Hindlimb muscle (tissue), 1 donor: ENCODE results near the gene AGPAT2. TPM values are rescaled to one million over a fixed set of nuclear protein-coding genes. Genes with fewer than 3 reads are reported as not detected.

Source experiments
- DNase-seq: peaks from one replicate; pipeline ENCODE4 v3.0.0-alpha.2; 2013
- polyA plus RNA-seq: library from polyadenylated mRNA; unstranded; fragments of 120-200 nt; gene quantifications from one replicate; pipeline ENCODE4 v1.2.1, GENCODE V29; 2013; ENCODE audit not compliant: insufficient read length

The AGPAT2 gene
- polyA plus RNA-seq, 1 donor: 19.1 TPM

DNA sequence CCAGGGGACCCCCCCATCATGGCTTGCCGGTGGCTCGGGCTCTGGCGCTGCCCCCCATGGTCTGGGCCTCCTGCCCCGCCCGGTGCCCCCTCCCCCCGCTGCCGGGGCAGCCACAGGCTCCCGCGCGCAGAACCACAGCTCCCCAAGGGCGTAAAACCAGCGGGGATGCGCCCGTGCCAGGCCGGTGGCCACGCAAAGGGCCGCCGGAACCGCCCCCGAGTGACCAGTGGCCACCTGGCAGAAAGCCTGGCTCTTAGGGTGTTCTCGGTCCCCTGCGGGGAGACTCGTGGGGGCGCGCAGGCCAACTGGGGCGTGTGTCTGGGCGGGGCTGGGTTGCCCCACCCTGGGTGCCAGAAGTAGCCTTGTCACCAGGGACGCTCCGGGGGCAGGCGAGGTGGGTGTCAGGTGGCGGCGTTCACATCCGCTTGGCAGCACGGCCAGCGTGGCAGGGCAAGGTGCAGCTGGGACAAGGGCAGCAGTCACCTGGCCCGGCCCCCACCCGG is 515 bp upstream of the AGPAT2 start:
- no peak for DNase-seq

GRCh38 chr9:136686534-136686793 is 793 bp downstream of the AGPAT2 start:
- DNase-seq: no peak

DNA sequence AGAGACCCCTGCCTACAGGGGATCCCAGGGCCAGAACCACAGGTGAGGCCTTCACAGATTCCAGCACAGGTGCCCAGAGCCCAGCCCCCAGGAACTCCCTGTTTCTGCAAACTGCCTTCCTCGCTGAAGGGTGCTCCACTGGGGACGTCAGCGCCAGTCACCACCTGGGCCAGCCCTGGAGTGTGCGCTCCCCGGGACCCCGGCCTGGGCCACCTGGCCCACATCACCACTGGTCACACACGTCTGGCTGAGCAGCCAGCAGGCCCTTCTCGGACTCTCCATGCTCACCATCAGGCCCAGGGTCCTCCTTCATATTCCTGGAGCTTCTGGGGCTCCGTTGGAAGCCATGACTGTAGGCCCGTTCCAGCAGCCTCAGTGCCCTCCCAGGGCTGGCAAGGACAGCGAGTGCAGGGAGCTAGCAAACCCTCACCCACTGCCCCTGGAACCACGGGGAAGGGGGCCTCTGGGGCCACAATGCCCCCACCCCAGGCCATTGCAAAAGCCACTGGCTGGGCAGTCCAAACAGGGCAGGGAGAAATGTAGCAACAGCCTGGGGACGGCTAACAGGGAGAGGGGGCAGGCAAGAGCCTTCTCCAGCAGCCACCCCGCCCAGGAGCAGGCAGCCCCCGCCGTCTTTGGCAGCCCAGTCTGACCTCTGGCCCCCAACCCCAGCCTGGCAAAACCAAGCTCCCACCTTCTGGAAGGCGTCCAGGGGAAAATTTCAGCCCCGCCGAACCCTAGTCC is 1.3 kb downstream of the AGPAT2 start:
- DNase-seq: no peak

- no peak for DNase-seq
Observed at GRCh38 chr9:136685216-136685615, 2.0 kb downstream of the AGPAT2 start.

- DNase-seq: no peak
Observed at GRCh38 chr9:136684799-136685198, 2.5 kb downstream of the AGPAT2 start.

- no peak for DNase-seq
Observed at GRCh38 chr9:136684339-136684738, 2.9 kb downstream of the AGPAT2 start.

DNA sequence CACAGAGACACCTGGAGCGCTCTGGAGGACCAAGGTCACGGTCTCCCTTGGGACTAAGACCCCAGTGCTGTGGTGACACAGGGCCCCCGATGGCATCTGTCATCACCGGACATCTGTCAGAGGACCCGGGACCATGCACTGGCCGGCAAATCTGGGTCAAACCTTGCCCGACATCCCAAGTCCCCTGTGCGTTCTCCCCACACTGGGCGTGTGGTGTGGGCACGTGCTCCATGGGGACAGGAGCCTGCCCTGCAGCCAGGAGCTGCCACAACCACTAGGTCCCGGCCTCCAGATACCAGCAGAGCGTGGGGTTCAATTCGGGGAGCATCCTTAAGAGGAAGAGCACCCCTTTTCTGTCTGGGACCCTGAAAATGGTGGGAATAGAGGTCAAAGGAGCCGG is 3.5 kb downstream of the AGPAT2 start:
- no peak for DNase-seq

GRCh38 chr9:136683173-136683745 is 4.0 kb downstream of the AGPAT2 start:
- DNase-seq: no peak

GRCh38 chr9:136682710-136683109 is 4.5 kb downstream of the AGPAT2 start:
- DNase-seq: no peak

- no peak for DNase-seq
Observed at GRCh38 chr9:136681945-136682699, 5.1 kb downstream of the AGPAT2 start.

DNA sequence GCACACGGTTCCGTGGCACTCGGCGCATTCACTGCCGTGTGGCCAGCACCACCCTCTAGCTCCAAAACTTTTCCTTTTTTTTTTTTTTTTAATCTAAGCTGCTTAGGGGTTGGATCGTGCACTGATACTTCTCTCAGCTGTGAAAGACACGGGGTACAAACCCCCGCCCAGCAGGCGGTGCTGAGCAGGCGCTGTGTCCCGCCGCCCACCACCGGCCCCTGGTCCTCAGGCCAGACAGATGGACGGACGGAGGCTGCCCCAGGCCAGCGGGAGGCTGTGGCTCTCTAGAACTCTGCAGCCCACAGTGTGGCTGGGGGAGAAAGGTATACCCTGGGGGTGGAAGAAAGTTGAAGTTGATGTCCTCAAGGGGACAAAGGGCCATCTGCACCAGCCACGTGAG is 6.2 kb downstream of the AGPAT2 start:
- no peak for DNase-seq

DNA sequence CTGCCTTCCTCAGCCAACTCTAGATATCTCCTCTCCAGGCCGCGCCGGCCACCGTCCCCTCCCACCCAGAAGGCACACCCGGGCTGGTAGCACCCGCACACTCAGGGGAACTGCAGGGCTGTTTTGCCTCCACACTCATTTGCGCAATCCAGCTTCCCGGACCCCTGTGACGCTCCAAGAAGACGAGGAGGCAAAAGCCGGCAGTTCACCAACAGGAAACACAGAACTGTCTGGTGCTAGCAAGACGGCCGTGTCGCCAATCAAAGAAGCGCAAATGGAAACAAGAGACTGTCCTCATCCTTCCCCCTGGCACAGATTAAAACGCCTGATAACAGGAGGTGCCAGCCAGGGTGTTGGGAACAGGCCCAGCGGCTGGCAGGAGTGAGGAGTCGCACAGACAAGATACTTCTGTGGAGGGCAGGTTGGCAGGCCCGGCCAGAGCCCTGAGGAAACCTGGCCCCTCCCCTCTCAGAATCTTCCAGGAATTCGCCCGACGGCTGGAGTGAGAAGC is 7.8 kb downstream of the AGPAT2 start:
- no peak for DNase-seq

DNA sequence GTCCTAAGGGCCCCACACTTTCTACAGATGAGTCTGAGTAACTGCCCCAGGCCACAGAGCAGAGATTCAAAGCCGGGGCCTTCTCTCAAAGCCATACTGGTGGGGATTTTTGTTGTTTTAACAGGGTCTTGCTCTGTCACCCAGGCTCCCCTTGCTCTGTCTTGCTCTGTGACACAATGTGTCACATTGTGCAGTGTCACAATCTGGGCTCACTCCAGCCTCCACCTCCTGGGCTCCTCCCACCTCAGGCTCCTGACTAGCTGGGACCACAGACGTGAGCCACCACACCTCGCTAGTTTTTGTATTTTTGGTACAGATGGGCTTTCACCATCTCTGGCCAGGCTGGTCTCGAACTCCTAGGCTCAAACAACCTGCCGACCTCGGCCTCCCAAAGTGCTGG is 8.6 kb downstream of the AGPAT2 start:
- no peak for DNase-seq

DNA sequence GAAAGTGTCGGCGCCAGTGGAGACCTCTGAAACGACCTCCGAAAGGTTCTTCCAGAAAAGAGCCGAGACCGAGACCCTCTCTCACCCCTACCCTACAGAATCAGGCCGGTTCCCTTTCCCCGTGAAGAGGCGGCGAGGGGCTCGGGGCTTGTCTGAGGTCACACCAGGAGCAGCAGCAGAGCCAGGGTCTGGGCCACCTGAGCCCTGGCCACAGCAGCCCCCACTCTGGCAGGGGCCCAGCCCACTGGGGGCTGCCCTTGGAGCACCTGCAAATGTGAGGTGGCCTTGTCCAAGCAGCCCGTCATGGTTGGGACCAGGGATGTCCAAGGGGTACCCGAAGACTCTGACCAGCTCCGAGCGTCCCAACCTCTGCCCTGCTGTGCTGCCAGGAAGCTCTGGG is 9.2 kb downstream of the AGPAT2 start:
- no peak for DNase-seq

- no peak for DNase-seq
Observed at GRCh38 chr9:136676920-136677686, 10.2 kb downstream of the AGPAT2 start.

DNA sequence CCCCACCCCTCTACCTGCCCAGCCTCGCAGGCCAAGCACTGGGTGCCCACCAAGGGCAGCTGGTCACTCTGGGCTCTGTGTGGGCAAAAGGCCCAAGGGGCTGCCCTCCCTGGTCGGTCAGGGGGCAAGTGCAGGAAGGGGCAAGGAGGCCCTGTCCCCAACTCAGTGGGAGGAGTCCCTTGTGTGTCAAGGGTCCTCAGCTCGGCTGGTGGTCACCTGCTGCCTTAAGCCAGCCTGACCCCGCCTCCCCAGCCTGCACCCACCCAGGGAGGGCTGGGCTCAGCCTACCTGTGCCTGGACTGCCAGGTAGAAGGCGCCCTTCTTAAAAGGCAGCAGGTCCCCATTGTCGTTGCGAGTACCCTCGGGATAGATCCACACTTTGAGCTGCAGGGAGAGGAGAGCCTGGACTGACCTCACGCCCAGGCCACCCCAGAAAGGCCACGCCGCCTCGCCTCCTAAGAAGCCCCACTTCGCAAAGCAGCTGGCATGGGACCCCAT is 10.9 kb downstream of the AGPAT2 start:
- DNase-seq: no peak

DNA sequence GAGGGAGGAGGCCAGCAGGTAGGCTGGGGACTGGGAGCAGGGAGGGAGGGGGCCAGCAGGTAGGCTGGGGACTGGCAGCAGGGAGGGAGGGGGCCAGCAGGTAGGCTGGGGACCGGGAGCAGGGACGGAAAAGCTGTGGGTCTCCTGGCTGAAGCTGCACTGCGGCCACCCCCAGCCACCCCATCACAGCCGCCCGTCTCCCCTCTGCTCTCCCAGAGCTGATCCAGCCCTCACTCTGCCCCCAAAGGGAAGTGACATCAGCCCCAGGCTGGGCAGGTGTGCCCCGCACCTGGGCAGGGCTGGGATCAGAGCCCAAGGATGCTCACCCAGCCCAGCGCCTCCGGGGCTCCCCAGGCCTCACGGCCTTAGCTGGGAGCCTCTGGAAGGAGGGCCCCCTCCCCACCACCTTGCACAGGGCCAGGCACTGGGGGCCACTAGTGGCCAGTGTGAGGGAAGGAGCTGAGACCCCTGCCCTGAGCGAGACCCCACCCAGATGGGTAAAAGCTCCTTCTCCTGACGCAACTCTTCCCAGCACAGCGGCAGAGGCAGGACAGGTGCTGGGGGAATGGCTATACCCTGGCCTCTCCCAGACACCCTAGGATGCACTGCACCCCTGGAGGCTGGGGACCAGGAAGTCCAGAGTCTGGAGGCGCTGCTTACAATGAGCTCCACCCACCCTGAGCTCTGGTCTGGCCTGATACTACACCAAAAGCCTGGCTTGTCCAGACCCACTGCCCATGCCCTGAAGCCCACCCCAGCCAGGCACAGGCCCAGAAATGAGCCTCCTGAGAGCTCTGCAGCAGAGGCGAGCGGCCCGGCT is 11.6 kb downstream of the AGPAT2 start:
- no peak for DNase-seq

GRCh38 chr9:136674786-136675349 is 12.4 kb downstream of the AGPAT2 start:
- DNase-seq: no peak

DNA sequence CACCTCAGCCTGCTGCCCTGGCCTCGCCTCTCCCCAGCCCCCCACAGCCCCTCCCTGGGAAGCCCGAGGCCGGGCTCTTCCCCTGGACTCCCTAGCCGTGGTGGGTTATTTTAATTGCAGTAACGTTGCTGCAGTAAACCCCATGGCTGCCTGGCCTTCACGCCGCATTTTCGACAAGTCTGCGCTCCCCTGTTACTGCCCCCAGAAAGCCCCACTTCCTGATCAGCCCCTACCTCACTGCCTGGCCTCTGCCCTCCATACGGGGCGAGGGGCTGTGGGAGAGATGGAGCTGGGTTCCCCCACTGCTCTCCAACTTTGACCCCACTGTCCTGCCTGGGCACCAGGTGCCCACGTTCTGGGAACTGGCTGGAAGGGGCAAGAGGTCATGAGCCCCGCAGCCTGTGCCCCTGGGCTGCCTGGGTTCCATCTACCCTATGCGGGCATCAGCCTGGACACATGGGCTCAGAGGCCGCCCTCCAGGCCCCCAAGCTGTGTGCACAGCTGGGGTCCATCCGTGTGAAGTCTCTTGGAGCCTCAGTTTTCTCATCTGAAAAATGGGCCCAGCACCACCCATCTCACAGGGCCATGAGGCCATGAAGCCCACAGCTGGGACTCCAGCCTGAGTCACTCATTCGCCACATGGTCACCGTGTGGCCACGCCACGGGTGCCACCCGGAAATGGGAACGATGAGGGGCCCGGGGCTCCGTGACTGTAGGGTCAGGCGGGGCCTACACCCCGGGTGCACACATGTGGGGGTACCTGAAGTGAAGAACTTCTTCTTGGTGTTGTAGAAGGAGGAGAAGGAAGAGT is 13.1 kb downstream of the AGPAT2 start:
- DNase-seq: no peak
